Measurements from ENCODE around the gene PPP2R3A. TPM values are rescaled to one million over a fixed set of nuclear protein-coding genes. Genes with fewer than 3 reads are reported as not detected.

The PPP2R3A gene
- total and polyA plus RNA-seq, 12 donors, result 2.1 to 23.1 (median 14.3) TPM

DNA sequence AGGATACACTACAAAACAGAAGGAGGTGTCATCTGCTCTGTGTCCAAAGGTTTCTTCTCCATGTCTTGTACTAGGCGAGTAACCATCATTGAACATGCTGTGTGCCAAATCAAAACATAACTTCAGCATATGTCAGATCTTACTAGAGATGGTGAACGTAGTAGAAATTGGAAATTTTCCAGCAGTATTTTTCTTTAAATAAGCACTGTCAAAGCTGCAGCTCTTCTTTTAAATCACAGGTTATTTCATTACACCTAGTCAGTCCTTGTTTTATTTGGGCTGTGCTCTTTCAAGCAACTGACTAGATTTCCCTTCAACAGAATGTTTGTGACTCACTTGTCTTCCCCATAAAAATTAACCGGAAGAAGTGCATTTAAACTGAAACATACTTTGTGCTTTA lies 184.1 kb downstream of the PPP2R3A start:
- TF ChIP-seq POLR2A (IDR thresholded peaks at IDR 0.05), result no peak
- Histone ChIP-seq H3K4me3 (no peak overlapping the region), H3K27me3 (no peaks in the 10 kb centered on the region), H3K36me3 (replicated peaks in 1 of 2) (peaks cover 0 to 18% of the 10 kb centered on the region in 2 donors), H3K4me1 (replicated peaks in 1 of 2) (peaks cover 4 to 33% of the 10 kb centered on the region in 2 donors), H3K9me3 (replicated peaks in 1 of 3) (no peaks in the 10 kb centered on the region), H3K27ac (no peak overlapping the region)
- intact Hi-C loops (cut with DNase I), result loop anchor here in 1 of 2 donors (5.0 kb wide), 1 partner anchor 43 kb away; no protein-coding TSS in a partner anchor
- WGBS, 4 donors, result 64 to 68% (median 64%) methylated on average over 3 of the region's 3 CpGs
- DNase-seq, result no peak

DNA sequence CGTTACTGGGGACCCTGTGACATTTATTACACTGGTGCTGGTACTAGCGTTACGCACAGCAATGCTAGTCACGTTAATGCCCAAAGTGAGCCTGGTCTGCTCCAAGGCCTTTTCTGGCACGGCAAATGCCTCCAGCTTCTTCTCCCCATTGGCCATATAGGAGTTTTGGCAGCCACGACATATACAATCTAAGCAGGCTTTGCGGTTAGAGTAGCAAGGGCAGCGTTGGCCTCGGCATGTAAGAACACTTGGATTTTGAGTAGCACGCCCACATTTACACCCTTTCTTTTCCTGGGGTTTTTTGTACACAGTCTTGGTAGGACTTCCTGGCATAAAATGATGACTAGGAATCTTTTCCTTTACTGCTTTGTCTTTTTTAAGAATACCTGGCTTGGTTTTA lies 185.7 kb downstream of the PPP2R3A start:
- peaks cover 0 to 18% of the 10 kb centered on the region in 2 donors for H3K36me3 ChIP-seq (replicated peaks in 1 of 2)
- no peak for DNase-seq
- TF ChIP-seq POLR2A (IDR thresholded peaks at IDR 0.05), result no peak
- TF ChIP-seq, protein P1, sequence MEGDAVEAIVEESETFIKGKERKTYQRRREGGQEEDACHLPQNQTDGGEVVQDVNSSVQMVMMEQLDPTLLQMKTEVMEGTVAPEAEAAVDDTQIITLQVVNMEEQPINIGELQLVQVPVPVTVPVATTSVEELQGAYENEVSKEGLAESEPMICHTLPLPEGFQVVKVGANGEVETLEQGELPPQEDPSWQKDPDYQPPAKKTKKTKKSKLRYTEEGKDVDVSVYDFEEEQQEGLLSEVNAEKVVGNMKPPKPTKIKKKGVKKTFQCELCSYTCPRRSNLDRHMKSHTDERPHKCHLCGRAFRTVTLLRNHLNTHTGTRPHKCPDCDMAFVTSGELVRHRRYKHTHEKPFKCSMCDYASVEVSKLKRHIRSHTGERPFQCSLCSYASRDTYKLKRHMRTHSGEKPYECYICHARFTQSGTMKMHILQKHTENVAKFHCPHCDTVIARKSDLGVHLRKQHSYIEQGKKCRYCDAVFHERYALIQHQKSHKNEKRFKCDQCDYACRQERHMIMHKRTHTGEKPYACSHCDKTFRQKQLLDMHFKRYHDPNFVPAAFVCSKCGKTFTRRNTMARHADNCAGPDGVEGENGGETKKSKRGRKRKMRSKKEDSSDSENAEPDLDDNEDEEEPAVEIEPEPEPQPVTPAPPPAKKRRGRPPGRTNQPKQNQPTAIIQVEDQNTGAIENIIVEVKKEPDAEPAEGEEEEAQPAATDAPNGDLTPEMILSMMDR (IDR thresholded peaks at IDR 0.05), result no peak
- no peaks in the 10 kb centered on the region for H3K9me3 ChIP-seq (replicated peaks in 1 of 3)
- WGBS, 4 donors, result 86 to 92% (median 89%) methylated on average over 10 of the region's 10 CpGs
- peaks cover 4 to 43% of the 10 kb centered on the region in 2 donors for H3K4me1 ChIP-seq (replicated peaks in 1 of 2)
- no peak overlapping the region for H3K4me3 ChIP-seq
- no peak overlapping the region for H3K27ac ChIP-seq
- intact Hi-C loops (cut with DNase I), result loop anchor here in 1 of 2 donors (5.0 kb wide), 1 partner anchor 41 kb away; no protein-coding TSS in a partner anchor
- no peaks in the 10 kb centered on the region for H3K27me3 ChIP-seq

DNA sequence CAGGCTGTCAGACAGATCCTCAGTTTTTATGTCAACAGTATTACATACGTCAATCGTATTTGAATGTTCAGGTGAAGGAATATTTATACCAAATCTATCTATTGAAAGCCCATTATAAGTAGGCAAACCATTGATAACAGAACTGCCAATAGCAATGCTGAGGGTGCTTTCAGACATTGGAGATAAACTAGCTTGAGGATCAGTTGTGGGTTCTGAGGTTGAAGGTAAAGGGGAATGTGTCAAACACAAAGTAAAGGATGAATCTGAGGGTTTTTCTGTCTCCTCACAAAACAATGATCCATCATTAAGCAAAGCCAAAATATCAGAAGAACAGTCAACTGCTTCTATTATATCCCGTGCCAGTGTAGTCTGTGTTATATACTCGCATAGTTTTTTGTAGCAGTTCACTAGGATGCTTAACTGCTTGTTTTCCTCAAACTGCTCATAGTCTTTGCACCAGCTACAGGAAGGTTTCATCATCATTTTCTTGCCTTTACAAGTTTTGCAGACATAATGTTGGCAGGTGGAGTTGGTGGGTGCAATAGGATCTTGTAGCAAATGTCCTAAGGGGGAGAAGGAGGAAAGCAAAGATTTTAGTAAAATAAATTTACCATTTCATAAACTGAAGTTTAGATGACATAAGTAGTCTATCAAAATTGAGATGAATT lies 186.8 kb downstream of the PPP2R3A start:
- TF ChIP-seq, protein P1 (IDR thresholded peaks at IDR 0.05), result no peak
- TF ChIP-seq POLR2A (IDR thresholded peaks at IDR 0.05), result no peak
- Histone ChIP-seq H3K9me3 (replicated peaks in 1 of 3) (no peaks in the 10 kb centered on the region), H3K27me3 (no peaks in the 10 kb centered on the region), H3K27ac (no peak overlapping the region), H3K4me3 (no peak overlapping the region), H3K4me1 (replicated peaks in 1 of 2) (peaks cover 0 to 36% of the 10 kb centered on the region in 2 donors), H3K36me3 (replicated peaks in 1 of 2) (peaks cover 0 to 18% of the 10 kb centered on the region in 2 donors)
- intact Hi-C loops (cut with DNase I), result loop anchor here in 1 of 2 donors (5.0 kb wide), 1 partner anchor 40 kb away; no protein-coding TSS in a partner anchor
- 79 to 87% (median 86%) methylated on average over 4 of the region's 4 CpGs for WGBS, 4 donors
- DNase-seq, result no peak

DNA sequence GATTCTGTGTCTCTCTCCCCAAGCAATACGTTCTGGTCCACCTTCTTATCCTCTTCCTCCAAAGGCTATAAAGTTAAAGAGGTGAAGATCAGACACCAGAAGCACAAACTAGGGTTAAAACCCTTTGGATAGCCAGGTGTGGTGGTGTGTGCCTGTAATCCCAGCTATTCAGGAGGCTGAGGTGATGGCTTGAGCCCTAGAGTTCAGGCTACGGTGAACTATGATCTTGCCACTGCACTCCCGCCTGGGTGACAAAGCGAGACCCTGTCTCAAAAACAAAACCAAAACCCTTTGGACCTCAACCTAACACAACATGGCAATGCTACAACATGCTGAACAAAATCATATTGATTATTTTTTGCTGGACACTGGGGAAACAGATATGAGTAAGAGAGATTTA lies 187.4 kb downstream of the PPP2R3A start:
- WGBS, 4 donors, result 87 to 95% (median 94%) methylated on average over 4 of the region's 4 CpGs
- Histone ChIP-seq H3K4me1 (replicated peaks in 1 of 2) (peaks cover 0 to 38% of the 10 kb centered on the region in 2 donors), H3K9me3 (replicated peaks in 1 of 3) (no peaks in the 10 kb centered on the region), H3K36me3 (replicated peaks in 1 of 2) (peaks cover 0 to 18% of the 10 kb centered on the region in 2 donors), H3K27ac (no peak overlapping the region), H3K4me3 (no peak overlapping the region), H3K27me3 (no peaks in the 10 kb centered on the region)
- no peak for DNase-seq
- TF ChIP-seq, protein P1 (IDR thresholded peaks at IDR 0.05), result no peak
- TF ChIP-seq POLR2A (IDR thresholded peaks at IDR 0.05), result no peak
- intact Hi-C loops (cut with DNase I), result loop anchor here in 1 of 2 donors (5.0 kb wide), 1 partner anchor 39 kb away; no protein-coding TSS in a partner anchor

DNA sequence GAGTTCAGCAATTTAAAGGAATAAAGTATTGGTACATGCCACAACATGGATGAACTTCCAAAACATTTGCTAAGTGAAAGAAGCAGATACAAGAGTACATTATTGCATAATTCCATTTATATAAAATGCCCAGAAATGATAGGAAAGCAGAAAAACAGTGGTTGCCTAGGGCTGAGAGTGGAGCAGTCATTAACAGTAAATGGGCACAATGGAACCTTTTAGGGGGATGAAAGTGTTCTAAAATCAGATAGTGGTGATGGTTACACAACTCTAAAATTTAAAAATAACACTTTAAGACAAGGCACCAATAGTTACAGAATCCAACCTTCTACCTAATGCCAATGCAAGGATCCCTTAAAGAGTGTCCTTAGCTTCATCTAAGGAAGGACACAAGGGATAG lies 196.0 kb downstream of the PPP2R3A start:
- no peak for TF ChIP-seq POLR2A (IDR thresholded peaks at IDR 0.05)
- TF ChIP-seq, protein P1 (IDR thresholded peaks at IDR 0.05), result no peak
- Histone ChIP-seq H3K27ac (no peak overlapping the region), H3K27me3 (no peaks in the 10 kb centered on the region), H3K36me3 (replicated peaks in 1 of 2) (no peaks in the 10 kb centered on the region), H3K4me1 (replicated peaks in 1 of 2) (peaks cover 16 to 30% of the 10 kb centered on the region in 2 donors), H3K9me3 (replicated peaks in 1 of 3) (no peaks in the 10 kb centered on the region), H3K4me3 (no peak overlapping the region)
- DNase-seq, result no peak
- intact Hi-C loops (cut with DNase I), result no loop called here
